IMR-90 (cell line): ENCODE measurements around the gene TNRC18.

Experiments used
- BHLHE40 ChIP-seq: fragments of 150-350 bp; IDR thresholded peaks from 2 replicates; pipeline ENCODE4 v1.6.1; 2016; ENCODE audit warnings: mild to moderate bottlenecking, low read depth, low read length
- CEBPB ChIP-seq: IDR thresholded peaks from 2 replicates; pipeline ENCODE4 v1.6.1; 2012; ENCODE audit warnings: low read depth, low read length, improper control_type of control experiment
- FOS ChIP-seq: fragments of 150-350 bp; IDR thresholded peaks from 2 replicates; pipeline ENCODE4 v1.6.1; 2016; ENCODE audit warnings: low read depth, low read length
- MAFK ChIP-seq: IDR thresholded peaks from 2 replicates; pipeline ENCODE4 v1.6.1; 2012; ENCODE audit warnings: low read depth, low read length, improper control_type of control experiment
- MAZ ChIP-seq: IDR thresholded peaks from 2 replicates; pipeline ENCODE4 v1.6.1; 2012; ENCODE audit warnings: low read depth, mild to moderate bottlenecking, low read length, improper control_type of control experiment, moderate library complexity, borderline replicate concordance
- POLR2A ChIP-seq: IDR thresholded peaks from 2 replicates; pipeline ENCODE4 v1.6.1; 2012; ENCODE audit warnings: mild to moderate bottlenecking, low read depth, low read length
- SMC3 ChIP-seq: fragments of 150-350 bp; IDR thresholded peaks from 2 replicates; pipeline ENCODE4 v1.6.1; 2016; ENCODE audit warnings: low read depth, mild to moderate bottlenecking, antibody characterized with exemption, low read length, moderate library complexity
- TF ChIP-seq, protein P1 (sequence below): conservative IDR thresholded peaks from 2 replicates; pipeline ENCODE4 v1.5.1; 2012; ENCODE audit warnings: mild to moderate bottlenecking, low read depth, low read length, improper control_type of control experiment
- TF ChIP-seq, protein P2 (sequence below): fragments of 150-350 bp; IDR thresholded peaks from 2 replicates; pipeline ENCODE4 v1.6.1; 2017; ENCODE audit warnings: mild to moderate bottlenecking, antibody characterized with exemption, low read length, low read depth

DNA sequence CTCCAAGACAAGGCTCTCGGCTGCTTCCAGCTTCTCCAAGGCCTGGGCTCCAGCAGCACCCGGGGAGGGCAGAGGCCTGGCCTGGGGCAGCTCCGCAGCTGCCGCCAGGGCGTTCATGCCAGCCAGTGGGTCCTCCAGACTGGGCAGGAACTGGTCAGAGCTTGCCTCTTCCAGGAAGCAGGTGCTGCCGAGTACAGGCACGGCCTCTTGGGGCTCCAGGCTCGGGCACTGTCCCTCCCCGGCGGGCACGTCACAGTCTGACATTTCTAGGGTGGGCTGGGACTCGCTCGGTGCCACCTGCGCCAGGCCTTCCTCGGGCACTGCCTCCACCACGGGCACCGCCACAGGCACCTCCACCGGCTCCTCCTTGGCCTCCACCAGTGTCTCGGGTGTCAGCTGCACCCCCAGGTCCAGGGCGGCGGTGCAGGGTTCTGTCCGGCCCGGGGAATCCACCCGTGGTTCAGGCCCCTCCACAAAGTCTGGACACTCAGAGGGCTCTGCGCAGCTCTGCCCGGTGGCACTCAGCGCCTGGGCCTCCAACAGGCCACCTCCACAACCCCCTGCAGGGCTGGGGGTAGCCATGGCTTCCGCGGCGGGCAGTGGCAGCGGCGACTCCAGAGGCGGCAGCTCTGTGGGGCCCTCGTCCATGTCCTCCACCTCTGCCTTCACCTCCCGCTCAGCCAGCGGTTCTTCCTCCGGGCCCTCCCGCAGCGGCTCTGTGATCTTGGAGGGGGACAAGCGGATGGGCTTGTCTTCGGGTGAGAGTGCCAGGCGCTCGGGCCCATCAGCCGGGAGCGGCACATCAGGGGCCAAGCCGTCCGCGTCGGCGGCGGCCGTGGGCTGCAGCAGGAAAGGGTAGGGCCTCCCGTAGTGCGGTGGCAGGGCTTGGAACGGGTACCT is 52.9 kb downstream of the TNRC18 start:
- TF ChIP-seq, protein P1, sequence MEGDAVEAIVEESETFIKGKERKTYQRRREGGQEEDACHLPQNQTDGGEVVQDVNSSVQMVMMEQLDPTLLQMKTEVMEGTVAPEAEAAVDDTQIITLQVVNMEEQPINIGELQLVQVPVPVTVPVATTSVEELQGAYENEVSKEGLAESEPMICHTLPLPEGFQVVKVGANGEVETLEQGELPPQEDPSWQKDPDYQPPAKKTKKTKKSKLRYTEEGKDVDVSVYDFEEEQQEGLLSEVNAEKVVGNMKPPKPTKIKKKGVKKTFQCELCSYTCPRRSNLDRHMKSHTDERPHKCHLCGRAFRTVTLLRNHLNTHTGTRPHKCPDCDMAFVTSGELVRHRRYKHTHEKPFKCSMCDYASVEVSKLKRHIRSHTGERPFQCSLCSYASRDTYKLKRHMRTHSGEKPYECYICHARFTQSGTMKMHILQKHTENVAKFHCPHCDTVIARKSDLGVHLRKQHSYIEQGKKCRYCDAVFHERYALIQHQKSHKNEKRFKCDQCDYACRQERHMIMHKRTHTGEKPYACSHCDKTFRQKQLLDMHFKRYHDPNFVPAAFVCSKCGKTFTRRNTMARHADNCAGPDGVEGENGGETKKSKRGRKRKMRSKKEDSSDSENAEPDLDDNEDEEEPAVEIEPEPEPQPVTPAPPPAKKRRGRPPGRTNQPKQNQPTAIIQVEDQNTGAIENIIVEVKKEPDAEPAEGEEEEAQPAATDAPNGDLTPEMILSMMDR: no peak
- TF ChIP-seq POLR2A (no peak), SMC3 (no peak), BHLHE40 (no peak), FOS (no peak), CEBPB (no peak), MAFK (no peak), MAZ (no peak)
- TF ChIP-seq, protein P2, sequence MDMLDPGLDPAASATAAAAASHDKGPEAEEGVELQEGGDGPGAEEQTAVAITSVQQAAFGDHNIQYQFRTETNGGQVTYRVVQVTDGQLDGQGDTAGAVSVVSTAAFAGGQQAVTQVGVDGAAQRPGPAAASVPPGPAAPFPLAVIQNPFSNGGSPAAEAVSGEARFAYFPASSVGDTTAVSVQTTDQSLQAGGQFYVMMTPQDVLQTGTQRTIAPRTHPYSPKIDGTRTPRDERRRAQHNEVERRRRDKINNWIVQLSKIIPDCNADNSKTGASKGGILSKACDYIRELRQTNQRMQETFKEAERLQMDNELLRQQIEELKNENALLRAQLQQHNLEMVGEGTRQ: no peak
